NCI-H1048 (cell line): ENCODE data around the gene THSD4.

Source experiments
- DNase-seq: peaks from one replicate; lab custom pipeline; 2025; lab: John Stamatoyannopoulos, UW

The THSD4 gene

GRCh38 chr15:71586463-71586862 lies 471.2 kb downstream of the THSD4 start:
- no peak for DNase-seq

DNA sequence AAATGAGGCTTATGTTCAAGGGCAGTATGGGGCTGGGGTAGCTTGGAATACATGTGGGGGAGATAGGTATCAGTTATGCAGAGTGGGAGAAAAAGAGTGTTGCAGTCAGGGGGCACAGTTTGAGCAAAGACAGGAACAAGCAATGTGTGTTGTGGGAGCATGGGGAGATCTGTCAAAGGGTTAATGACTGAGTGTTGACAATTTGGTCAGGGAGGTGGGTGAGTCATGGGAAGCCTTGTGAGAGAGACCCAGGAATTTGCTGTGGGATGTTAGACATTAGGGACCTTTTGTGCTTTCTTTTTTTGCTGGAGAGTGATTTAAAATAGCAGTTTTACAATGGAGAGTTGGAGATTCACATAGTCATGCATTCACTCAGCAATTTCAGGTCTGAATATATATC lies 473.5 kb downstream of the THSD4 start:
- DNase-seq, result no peak

GRCh38 chr15:71591057-71591456 lies 475.8 kb downstream of the THSD4 start:
- DNase-seq, result no peak

- DNase-seq, result no peak
These were observed 476.9 kb downstream of the THSD4 start for GRCh38 chr15:71592203-71592602.

DNA sequence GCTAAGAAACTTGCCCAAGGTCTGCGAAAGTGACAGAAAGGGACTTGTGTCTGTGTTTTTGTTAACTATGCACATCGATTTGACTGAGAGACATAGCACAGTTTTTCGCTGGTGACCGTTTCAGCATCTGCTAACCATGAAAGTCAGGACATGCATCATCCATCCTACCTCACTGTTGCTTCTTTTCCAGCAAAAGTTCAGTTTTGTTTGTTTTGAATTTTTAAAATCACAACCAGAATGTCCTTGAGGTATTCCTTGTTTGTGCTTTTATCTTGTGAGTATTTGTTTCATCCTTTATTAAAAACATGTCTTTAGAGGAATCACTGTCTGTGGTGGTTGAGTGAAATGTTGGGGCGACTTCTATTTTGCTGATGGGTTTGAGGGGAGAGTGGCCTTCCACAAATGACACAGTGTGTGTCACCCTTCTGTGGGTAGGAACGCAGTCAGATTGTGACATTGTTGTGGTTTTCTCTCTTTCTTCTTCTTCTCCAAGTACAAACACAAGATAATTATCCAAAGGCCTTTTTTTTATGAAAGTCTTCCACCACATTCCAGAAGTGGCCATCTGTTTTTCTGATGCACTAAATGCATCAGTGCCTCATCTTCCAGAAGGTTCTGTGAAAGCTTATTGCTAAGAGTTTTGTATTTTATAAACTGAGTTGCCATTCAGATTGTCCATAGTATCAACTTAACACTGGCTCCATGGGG lies 480.7 kb downstream of the THSD4 start:
- no peak for DNase-seq

GRCh38 chr15:71596672-71597071 lies 481.4 kb downstream of the THSD4 start:
- no peak for DNase-seq

DNA sequence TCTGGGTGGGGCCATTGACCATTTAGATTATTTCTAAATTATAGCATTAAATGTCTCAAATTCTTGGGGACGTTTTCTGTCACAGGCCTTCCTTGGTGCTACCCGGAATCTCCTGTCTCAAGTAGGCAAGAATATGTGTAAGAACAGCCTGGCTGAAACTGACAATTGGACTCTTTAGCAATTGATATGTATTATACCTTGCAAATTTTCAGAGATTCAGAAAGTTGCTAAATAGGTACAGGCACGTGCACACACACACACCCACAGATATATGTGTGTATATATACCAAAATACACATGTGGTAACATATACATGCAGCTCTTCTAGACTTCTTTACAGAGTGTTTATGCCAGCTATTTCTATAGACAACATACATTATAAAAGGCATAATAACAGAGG lies 481.9 kb downstream of the THSD4 start:
- no peak for DNase-seq

DNA sequence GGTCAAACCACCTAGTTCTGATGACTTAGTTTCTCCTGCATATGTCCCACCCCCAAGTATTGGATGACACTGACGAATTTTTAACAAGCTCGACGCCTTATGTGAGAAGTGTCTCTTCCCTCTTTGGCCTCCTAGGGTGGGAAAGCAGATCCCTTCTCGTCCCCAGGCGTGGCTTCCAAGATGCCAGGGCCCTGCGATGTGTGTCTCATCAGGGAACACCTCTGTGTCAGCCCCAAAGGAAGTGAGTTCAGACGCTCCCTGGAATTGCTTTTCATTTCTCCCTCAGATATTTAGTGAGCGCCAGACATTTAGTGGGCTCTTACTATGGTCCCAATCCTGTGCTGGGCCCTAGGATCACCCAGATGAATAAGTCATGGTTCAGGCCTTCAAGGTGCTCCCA lies 482.4 kb downstream of the THSD4 start:
- DNase-seq, result no peak

DNA sequence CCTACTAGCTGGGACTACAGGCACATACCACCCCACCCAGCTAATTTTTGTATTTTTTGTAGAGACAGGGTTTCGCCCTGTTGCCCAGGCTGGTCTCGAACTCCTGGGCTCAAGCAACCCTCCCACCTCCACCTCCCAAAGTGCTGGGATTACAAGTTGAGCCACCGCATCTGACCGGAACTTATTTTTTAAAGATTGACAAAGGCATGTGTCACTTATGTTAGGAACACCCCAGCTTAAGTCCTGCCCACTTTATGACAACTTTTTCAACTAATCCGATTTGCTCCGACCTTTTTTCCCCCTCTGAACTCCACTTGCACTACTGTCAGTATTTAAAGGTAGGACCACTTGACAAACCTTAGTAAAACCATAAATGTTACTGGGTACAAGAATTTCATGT lies 483.5 kb downstream of the THSD4 start:
- DNase-seq, result no peak

DNA sequence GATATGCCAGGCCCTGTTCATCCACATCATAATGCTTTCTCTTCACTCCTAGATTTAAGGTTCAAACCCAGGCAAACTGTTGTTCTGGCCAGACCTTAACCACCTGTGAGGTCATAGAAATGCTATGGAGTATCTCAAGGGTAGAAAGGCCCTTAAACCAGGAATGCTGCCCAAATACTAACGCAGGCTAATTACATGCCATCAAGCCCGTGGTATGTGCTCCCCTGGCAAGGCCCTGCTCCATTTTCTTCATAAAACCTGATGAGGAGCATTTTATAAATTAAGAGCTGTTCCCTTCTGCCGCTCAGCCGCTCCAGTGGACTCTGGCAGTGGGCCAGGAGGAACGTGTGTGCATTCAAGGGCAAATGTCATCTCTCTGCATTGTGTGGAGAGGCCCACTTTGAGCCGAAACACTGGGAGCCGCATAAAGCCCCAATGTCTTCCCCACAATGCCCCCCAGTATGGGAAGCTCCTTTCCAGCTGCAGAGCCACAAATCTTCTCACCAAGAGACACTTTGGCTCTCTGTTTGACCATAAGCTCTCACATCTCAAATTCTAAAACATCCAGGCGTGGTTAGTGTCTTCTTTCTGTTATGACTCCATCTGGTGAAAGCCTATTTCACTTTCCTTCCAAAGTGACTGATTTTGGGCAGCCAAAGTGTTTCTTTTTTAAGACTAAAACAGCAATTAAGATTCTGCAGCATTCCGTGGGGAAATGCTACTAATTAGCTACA lies 484.3 kb downstream of the THSD4 start:
- DNase-seq, result no peak

DNA sequence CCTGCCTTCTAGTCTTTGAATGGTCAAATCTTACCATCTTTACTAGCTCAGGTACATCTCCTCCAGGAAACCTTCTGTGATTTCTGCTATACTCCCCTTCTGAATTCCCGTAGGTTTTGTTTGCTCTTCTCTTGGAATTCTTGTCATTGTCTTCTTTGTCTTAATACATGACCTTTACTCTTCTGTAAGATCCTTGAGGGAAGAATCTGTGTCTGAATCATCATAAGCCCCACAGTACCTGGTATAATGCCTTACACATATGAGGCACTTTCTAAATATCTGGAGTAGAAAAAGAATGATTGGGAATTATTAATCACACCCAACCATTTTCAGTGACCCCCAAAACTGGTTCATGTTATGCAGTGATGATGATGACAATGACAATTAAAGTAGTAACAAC lies 485.0 kb downstream of the THSD4 start:
- no peak for DNase-seq

DNA sequence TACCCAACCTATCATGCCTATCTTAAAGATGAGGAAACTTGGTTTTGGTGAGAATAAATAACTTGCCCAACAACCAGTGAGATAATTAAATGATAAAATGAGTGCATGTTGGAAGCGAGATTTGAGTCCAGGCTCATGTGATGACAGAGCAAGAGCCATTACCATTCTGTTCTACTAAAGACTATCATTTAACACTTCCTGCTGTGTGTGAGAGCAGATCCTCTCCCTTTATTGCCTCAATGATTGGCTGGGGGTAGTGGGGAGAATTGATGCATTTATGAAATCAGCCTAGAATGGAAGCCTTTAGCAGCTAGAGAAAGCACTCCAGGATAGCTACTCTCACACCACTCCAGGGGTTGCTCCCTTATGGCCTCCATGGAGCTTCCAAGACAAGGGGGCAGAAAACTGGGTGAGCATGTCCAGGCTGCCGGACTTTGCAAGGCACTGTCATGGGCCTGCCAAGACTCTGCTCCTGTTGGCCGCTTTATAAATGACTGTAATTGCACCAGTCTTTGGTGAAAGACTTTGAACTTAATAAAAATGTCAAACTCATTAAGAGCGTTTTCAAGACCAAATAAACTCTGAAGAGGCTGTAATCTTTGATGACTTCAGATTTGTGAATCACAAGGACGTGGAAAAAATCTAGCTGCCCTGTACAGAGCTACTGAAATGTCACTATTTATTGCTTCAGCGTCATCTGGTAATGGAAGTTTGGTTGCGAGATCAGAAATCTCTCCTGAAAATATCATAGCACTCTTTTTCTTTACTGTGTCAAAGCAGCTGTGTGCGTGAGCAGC lies 486.0 kb downstream of the THSD4 start:
- DNase-seq, result no peak

- no peak for DNase-seq
These were observed 488.1 kb downstream of the THSD4 start for GRCh38 chr15:71603379-71603778.

DNA sequence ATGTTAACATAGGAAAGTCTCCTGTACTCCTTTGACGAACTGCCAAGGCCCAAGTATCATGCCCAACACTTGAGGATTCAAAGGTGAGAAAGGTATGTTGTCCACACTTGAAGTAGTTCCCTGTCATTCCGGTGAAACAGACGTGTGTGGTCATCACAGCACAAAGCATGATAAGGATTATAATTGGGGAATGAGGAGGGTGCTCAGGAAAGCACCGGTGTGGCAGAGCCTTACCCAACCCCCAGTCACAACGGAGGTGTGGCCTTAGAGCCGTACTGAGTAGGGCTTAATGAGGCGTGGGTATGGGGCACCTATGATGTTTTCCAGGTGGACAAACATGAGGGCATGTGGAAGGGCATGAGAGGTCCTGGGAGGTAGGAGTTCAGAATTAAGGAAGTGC lies 492.1 kb downstream of the THSD4 start:
- no peak for DNase-seq

DNA sequence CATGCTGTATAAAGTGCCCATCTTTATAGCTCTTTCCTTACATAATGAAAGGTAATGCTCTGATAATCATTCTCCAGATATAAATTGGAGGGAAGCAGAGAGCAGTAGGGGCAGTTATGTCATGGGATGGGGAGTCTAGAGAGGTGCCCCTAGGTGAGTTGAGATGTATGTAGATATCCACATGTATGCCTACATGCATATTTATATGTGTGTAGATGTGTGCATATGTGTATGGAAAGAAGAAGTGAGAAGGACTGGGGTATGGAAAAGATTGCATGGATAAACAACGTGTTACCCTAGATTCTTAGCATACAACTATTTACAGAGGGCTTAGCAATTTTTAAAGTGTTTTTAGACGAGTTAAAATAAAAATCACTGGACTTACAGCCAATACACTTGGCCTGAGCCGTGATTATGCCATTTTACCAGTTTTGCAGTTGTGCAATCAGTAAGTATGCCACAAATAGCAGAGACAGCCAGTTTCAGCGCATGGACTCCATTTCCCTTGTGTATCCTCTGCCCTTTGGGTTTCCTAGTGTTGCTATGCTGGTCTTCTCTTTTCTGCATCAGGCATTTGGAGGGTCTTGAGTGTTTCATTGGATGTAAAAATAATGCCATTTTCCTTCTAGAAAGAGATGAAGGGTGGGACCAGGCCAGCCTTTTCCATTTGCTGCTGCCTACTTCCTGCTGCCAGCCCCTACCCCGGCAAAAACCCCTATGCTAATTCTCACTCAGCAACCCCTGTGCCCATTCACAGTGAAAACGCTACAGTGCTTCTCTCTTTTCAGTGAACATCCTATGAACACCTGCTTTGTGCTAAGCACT lies 495.7 kb downstream of the THSD4 start:
- DNase-seq, result no peak

DNA sequence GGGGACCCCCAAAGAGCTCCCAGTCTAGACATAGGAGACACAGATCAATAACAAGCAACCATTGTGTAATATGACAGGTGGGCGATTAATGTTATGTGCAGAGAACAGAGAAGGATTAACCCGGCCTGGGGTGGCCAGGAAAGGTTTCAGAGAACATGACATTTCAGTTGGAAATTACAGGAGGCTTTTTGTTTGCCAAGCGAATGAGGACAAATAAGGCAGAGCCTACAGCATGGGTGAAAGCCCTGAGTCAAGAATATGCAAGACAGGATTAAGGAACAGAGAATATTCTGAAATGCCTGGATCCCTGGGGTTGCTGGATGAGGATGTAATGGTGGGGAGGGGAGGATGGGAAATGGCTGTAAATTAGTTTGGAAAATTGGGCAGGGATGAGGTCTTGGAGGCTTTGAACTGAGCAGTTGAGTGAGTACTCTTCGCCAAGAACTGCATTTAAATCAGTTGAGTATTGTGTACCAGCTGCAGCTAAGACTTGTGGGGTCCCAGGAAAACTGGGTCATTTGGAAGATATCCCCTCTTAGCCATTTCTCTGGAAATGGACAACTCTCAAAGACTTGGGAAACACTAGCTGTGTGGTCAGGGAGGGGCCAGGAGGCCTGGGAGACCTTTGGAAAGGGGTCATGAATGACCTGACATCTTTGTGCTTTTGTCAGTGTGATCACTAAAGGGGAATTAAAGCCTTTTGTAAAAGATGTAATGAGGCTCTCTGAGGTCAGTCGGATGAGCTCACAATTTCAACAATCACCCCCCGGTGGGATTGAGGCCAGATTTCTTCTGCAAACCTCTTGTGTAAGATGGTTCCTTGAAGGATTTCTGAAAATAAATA lies 496.5 kb downstream of the THSD4 start:
- no peak for DNase-seq

DNA sequence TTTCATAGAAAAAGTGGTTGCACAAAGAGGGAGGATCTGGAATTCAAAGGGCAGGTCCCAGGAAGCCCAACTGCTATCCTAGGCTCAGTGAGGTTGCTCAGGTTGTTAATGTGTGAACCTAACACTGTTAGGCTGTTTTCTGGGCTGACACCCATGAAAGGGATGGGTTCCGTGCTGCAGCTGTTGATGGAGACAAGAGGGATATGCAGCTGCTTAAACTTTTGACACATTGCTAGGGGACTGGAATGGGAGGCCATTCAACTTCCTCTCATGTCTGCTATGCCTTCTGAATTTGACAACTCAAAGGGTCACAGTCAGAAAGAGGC lies 497.1 kb downstream of the THSD4 start:
- no peak for DNase-seq

GRCh38 chr15:71612869-71613268 lies 497.6 kb downstream of the THSD4 start:
- DNase-seq, result no peak

- DNase-seq, result no peak
These were observed 507.8 kb downstream of the THSD4 start for GRCh38 chr15:71623111-71623510.

DNA sequence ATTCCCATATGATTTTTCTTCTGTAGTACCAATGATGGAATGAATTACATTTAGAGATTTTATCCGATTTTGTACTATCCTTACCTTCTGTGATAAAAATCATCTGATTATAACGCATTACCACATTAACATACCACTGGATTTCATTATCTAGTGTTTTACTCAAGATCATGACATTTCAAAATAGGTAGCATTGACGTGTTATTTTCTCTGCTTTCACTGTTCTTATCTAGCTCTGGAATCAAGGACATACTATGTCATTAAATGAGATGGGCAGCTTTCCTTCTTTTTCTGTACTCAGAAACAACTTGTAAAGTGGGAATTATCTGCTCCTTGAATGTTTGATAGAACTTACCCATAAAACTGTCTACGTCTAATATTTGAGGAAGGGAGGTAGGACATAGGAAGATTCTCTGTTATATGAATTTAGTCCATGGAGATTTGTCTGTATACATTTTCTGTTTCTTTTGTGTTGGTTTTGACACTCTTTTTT lies 511.4 kb downstream of the THSD4 start:
- DNase-seq, result no peak

DNA sequence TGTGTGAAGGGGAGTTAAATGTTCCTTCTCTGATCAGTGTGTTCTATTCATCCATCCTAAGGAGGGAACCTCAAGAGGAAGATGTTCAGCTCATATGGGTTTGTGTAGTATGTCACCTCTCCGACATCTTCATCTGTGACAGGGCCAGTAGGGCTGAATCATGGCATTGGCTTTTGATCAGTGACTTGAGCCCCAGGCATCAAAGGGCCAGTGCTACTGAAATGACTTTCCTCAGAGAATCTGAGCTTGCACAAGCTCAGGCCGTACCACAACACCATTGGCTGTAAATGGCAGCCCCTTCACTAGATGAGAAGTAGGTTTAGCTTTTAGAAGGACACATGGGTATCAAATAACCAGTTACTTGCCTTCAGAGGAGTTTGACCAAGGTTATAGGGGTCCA lies 511.9 kb downstream of the THSD4 start:
- no peak for DNase-seq
